H1 (cell line): ENCODE results near the gene PSD.

ENCODE experiments used
- ATF3 ChIP-seq: IDR thresholded peaks from 2 replicates; pipeline ENCODE4 v1.6.1; 2011; ENCODE audit warnings: low read depth, mild to moderate bottlenecking, low read length; ENCODE audit not compliant: insufficient read depth
- CTCF ChIP-seq, 3 experiments: IDR thresholded peaks; 1 replicate in 2 of 3; 2 replicates in 1 of 3; pipeline versions ENCODE4 v1.5.1 to v1.6.1; 2011; ENCODE audit warnings: low read length in 3 of 3, mild to moderate bottlenecking in 3 of 3, inconsistent platforms in 2 of 3, low read depth in 1 of 3, moderate library complexity in 1 of 3; ENCODE audit not compliant: insufficient read depth in 1 of 3; ENCODE audit errors: control extremely low read depth in 1 of 3
- EGR1 ChIP-seq: IDR thresholded peaks from 2 replicates; pipeline ENCODE4 v1.6.1; 2011; ENCODE audit warnings: low read depth, low read length, borderline replicate concordance
- EP300 ChIP-seq, 2 experiments: IDR thresholded peaks; 1 replicate in 1 of 2; 2 replicates in 1 of 2; pipeline ENCODE4 v1.6.1; 2011 to 2012; ENCODE audit warnings: low read depth in 2 of 2, low read length in 2 of 2, mild to moderate bottlenecking in 2 of 2, borderline replicate concordance in 1 of 2, inconsistent platforms in 1 of 2, moderate library complexity in 1 of 2
- EZH2 ChIP-seq: fragments of 200-600 bp; sonication (generic); IDR thresholded peaks from 2 replicates; pipeline ENCODE4 v1.7.1; 2012; ENCODE audit warnings: low read depth, mild to moderate bottlenecking, moderate library complexity, low read length, inconsistent platforms; ENCODE audit not compliant: severe bottlenecking
- FOSL1 ChIP-seq: IDR thresholded peaks from 2 replicates; pipeline ENCODE4 v1.6.1; 2011; ENCODE audit warnings: mild to moderate bottlenecking, low read depth, low read length, moderate library complexity; ENCODE audit not compliant: insufficient read depth
- MAFK ChIP-seq: IDR thresholded peaks from 2 replicates; pipeline ENCODE4 v1.6.1; 2012; ENCODE audit warnings: low read depth, mild to moderate bottlenecking, improper control_type of control experiment, low read length
- NRF1 ChIP-seq: IDR thresholded peaks from 2 replicates; pipeline ENCODE4 v1.6.1; 2011; ENCODE audit warnings: mild to moderate bottlenecking, low read depth, low read length, improper control_type of control experiment
- POLR2A ChIP-seq, 2 experiments: IDR thresholded peaks; 1 replicate in 1 of 2; 2 replicates in 1 of 2; pipeline ENCODE4 v1.6.1; 2011; ENCODE audit warnings: low read depth in 2 of 2, low read length in 2 of 2, mild to moderate bottlenecking in 2 of 2; ENCODE audit errors: control extremely low read depth in 1 of 2
- POLR2AphosphoS5 ChIP-seq: IDR thresholded peaks from 2 replicates; pipeline ENCODE4 v1.6.1; 2011; ENCODE audit warnings: low read depth, low read length
- RAD21 ChIP-seq, 2 experiments: IDR thresholded peaks in 1 of 2; conservative IDR thresholded peaks in 1 of 2; 2 replicates each; pipeline ENCODE4 v1.6.1; 2011; ENCODE audit warnings: low read depth in 2 of 2, low read length in 2 of 2, improper control_type of control experiment in 1 of 2, inconsistent platforms in 1 of 2, mild to moderate bottlenecking in 1 of 2, moderate library complexity in 1 of 2
- SAP30 ChIP-seq: fragments of 300-600 bp; sonication (generic); IDR thresholded peaks from 2 replicates; pipeline ENCODE4 v1.7.1; 2012; ENCODE audit warnings: low read length, moderate library complexity, mild to moderate bottlenecking, inconsistent platforms; ENCODE audit not compliant: insufficient read depth, insufficient replicate concordance
- TAF1 ChIP-seq: IDR thresholded peaks from 2 replicates; pipeline ENCODE4 v1.6.1; 2011; ENCODE audit warnings: mild to moderate bottlenecking, low read depth, low read length

- TF ChIP-seq POLR2A (IDR thresholded peaks at IDR 0.05; ENCODE audit: control extremely low read depth in 1 of 2, low read depth in 2 of 2, low read length in 2 of 2), result no peak; a peak in 1 of 3 replicates
- TF ChIP-seq EZH2, result no peak
- TF ChIP-seq NRF1, result no peak
- no peak for TF ChIP-seq FOSL1
- TF ChIP-seq EGR1, result no peak
- TF ChIP-seq TAF1, result no peak
- TF ChIP-seq ATF3, result no peak
- no peak for TF ChIP-seq CTCF (IDR thresholded peaks at IDR 0.05; ENCODE audit: control extremely low read depth in 1 of 3, insufficient read depth in 1 of 3, low read depth in 1 of 3, low read length in 3 of 3)
- 0 out of 2 replicates have a peak, but pooled peaks have one; percentile 7 for TF ChIP-seq POLR2AphosphoS5
- no peak for TF ChIP-seq MAFK
- TF ChIP-seq RAD21 (IDR thresholded peaks at IDR 0.05 in 1 of 2, conservative IDR thresholded peaks at IDR 0.05 in 1 of 2; ENCODE audit: low read depth in 2 of 2, low read length in 2 of 2), result no peak
- TF ChIP-seq SAP30, result no peak
- TF ChIP-seq EP300 (IDR thresholded peaks at IDR 0.05; ENCODE audit: borderline replicate concordance in 1 of 2, low read depth in 2 of 2, low read length in 2 of 2), result no peak
Observed at GRCh38 chr10:102405108-102405571, 13.4 kb downstream of the PSD start.
